GM15510 (cell line): ENCODE data around the gene CDYL.

ENCODE experiments used
- POLR2A ChIP-seq: IDR thresholded peaks from 3 replicates; pipeline ENCODE4 v1.6.1; 2011; ENCODE audit warnings: borderline replicate concordance; ENCODE audit not compliant: insufficient read length; ENCODE audit errors: extremely low read depth

Gene CDYL

GRCh38 chr6:4759997-4760396 lies 16.2 kb upstream of the CDYL start:
- no peak for TF ChIP-seq POLR2A

- no peak for TF ChIP-seq POLR2A
Measured at GRCh38 chr6:4760773-4761172, 15.4 kb upstream of the CDYL start.

- TF ChIP-seq POLR2A, result no peak
Measured at GRCh38 chr6:4762294-4762693, 13.9 kb upstream of the CDYL start.

- TF ChIP-seq POLR2A, result no peak
Measured at GRCh38 chr6:4763921-4764320, 12.3 kb upstream of the CDYL start.

GRCh38 chr6:4768815-4769214 lies 7.4 kb upstream of the CDYL start:
- no peak for TF ChIP-seq POLR2A

GRCh38 chr6:4772750-4773149 lies 3.5 kb upstream of the CDYL start:
- no peak for TF ChIP-seq POLR2A

- no peak for TF ChIP-seq POLR2A
Measured at GRCh38 chr6:4773181-4773580, 3.0 kb upstream of the CDYL start.

- no peak for TF ChIP-seq POLR2A
Measured at GRCh38 chr6:4774296-4774695, 1.9 kb upstream of the CDYL start.

- no peak for TF ChIP-seq POLR2A
Measured at GRCh38 chr6:4774715-4775493, 1.3 kb upstream of the CDYL start.

- no peak for TF ChIP-seq POLR2A
Measured at GRCh38 chr6:4775494-4776130, 592 bp upstream of the CDYL start.

GRCh38 chr6:4776493-4777393 lies 539 bp downstream of the CDYL start:
- TF ChIP-seq POLR2A, result peak; percentile 14

GRCh38 chr6:4777394-4777935 lies 1.3 kb downstream of the CDYL start:
- no peak for TF ChIP-seq POLR2A

- TF ChIP-seq POLR2A, result no peak
Measured at GRCh38 chr6:4778086-4778485, 1.9 kb downstream of the CDYL start.

- no peak for TF ChIP-seq POLR2A
Measured at GRCh38 chr6:4780360-4780812, 4.2 kb downstream of the CDYL start.

GRCh38 chr6:4781426-4781825 lies 5.2 kb downstream of the CDYL start:
- no peak for TF ChIP-seq POLR2A
